Trophoblast cell (in vitro differentiated cells and primary cell): ENCODE measurements around the gene DNMT3B.

Experiments
- DNase-seq, 2 donors: peaks; one replicate each; pipeline ENCODE4 v3.0.0-alpha.2; 2016
- H2AFZ ChIP-seq: 2 replicates; pipeline ENCODE4 v1.6.1; 2013; ENCODE audit warnings: low read length, moderate library complexity, mild to moderate bottlenecking; ENCODE audit not compliant: insufficient read depth, poor library complexity
- H2AK5ac ChIP-seq: 2 replicates; pipeline ENCODE4 v1.6.1; 2013; ENCODE audit warnings: mild to moderate bottlenecking, low read length
- H2BK120ac ChIP-seq: 2 replicates; pipeline ENCODE4 v1.6.1; 2013; ENCODE audit warnings: low read length, mild to moderate bottlenecking, moderate library complexity; ENCODE audit not compliant: insufficient read depth, poor library complexity
- H2BK12ac ChIP-seq: 2 replicates; pipeline ENCODE4 v1.6.1; 2013; ENCODE audit warnings: mild to moderate bottlenecking, low read length, moderate library complexity
- H2BK5ac ChIP-seq: 2 replicates; pipeline ENCODE4 v1.6.1; 2013; ENCODE audit warnings: low read length, low read depth, moderate library complexity, mild to moderate bottlenecking; ENCODE audit not compliant: poor library complexity
- H3K14ac ChIP-seq: 2 replicates; pipeline ENCODE4 v1.6.1; 2013; ENCODE audit warnings: mild to moderate bottlenecking, low read length
- H3K18ac ChIP-seq: 2 replicates; pipeline ENCODE4 v1.6.1; 2013; ENCODE audit warnings: mild to moderate bottlenecking, low read length
- H3K23ac ChIP-seq: 2 replicates; pipeline ENCODE4 v1.6.1; 2013; ENCODE audit warnings: low read length
- H3K27ac ChIP-seq: 2 replicates; pipeline ENCODE4 v1.5.1; 2013; ENCODE audit warnings: low read depth, mild to moderate bottlenecking, inconsistent platforms, low read length, moderate library complexity
- H3K27me3 ChIP-seq: 2 replicates; pipeline ENCODE4 v1.6.1; 2013; ENCODE audit warnings: inconsistent platforms, mild to moderate bottlenecking, low read length, moderate library complexity; ENCODE audit not compliant: insufficient read depth
- H3K36me3 ChIP-seq, 2 experiments: 1 replicate in 1 of 2; 2 replicates in 1 of 2; pipeline ENCODE4 v1.6.1; 2013; ENCODE audit warnings: low read length in 2 of 2, mild to moderate bottlenecking in 2 of 2, moderate library complexity in 1 of 2; ENCODE audit not compliant: insufficient read depth in 2 of 2, control insufficient read depth in 1 of 2
- H3K4ac ChIP-seq: 2 replicates; pipeline ENCODE4 v1.6.1; 2013; ENCODE audit warnings: low read depth, mild to moderate bottlenecking, low read length, moderate library complexity
- H3K4me1 ChIP-seq, 2 experiments: 1 replicate in 1 of 2; 2 replicates in 1 of 2; pipeline ENCODE4 v1.6.1; 2013; ENCODE audit warnings: low read length in 2 of 2, mild to moderate bottlenecking in 2 of 2, moderate library complexity in 1 of 2; ENCODE audit not compliant: insufficient read depth in 2 of 2, control insufficient read depth in 1 of 2
- H3K4me2 ChIP-seq: 2 replicates; pipeline ENCODE4 v1.6.1; 2013; ENCODE audit warnings: inconsistent platforms, mild to moderate bottlenecking, low read length, moderate library complexity
- H3K4me3 ChIP-seq: 2 replicates; pipeline ENCODE4 v1.5.1; 2013; ENCODE audit warnings: mild to moderate bottlenecking, low read depth, low read length, inconsistent platforms
- H3K79me1 ChIP-seq: one replicate; pipeline ENCODE4 v1.6.1; 2013; ENCODE audit warnings: low read length
- H3K79me2 ChIP-seq: 2 replicates; pipeline ENCODE4 v1.6.1; 2013; ENCODE audit warnings: low read length, mild to moderate bottlenecking; ENCODE audit not compliant: control insufficient read depth, insufficient read depth, poor library complexity
- H3K9ac ChIP-seq: 2 replicates; pipeline ENCODE4 v1.6.1; 2013; ENCODE audit warnings: mild to moderate bottlenecking, low read length
- H3K9me3 ChIP-seq: 2 replicates; pipeline ENCODE4 v1.6.1; 2013; ENCODE audit warnings: low read depth, mild to moderate bottlenecking, control low read depth, inconsistent platforms, low read length; ENCODE audit not compliant: insufficient read depth
- H4K12ac ChIP-seq: 2 replicates; pipeline ENCODE4 v1.6.1; 2013; ENCODE audit warnings: low read depth, mild to moderate bottlenecking, low read length, moderate library complexity
- H4K8ac ChIP-seq: 2 replicates; pipeline ENCODE4 v1.6.1; 2013; ENCODE audit warnings: low read depth, mild to moderate bottlenecking, low read length, moderate library complexity
- H4K91ac ChIP-seq: one replicate; pipeline ENCODE4 v1.6.1; 2013; ENCODE audit warnings: low read depth, mild to moderate bottlenecking, low read length, moderate library complexity
- WGBS: extraction: QIAGEN DNeasy Blood & Tissue Kit; methylation state at CpG from one replicate; pipeline ENCODE4 v1.1.7; 2013; ENCODE audit warnings: missing lambda C conversion rate; ENCODE audit not compliant: insufficient read length, insufficient coverage; ENCODE audit errors: extremely low coverage; 5-methylcytosine and 5-hydroxymethylcytosine counted together

The DNMT3B gene

DNA sequence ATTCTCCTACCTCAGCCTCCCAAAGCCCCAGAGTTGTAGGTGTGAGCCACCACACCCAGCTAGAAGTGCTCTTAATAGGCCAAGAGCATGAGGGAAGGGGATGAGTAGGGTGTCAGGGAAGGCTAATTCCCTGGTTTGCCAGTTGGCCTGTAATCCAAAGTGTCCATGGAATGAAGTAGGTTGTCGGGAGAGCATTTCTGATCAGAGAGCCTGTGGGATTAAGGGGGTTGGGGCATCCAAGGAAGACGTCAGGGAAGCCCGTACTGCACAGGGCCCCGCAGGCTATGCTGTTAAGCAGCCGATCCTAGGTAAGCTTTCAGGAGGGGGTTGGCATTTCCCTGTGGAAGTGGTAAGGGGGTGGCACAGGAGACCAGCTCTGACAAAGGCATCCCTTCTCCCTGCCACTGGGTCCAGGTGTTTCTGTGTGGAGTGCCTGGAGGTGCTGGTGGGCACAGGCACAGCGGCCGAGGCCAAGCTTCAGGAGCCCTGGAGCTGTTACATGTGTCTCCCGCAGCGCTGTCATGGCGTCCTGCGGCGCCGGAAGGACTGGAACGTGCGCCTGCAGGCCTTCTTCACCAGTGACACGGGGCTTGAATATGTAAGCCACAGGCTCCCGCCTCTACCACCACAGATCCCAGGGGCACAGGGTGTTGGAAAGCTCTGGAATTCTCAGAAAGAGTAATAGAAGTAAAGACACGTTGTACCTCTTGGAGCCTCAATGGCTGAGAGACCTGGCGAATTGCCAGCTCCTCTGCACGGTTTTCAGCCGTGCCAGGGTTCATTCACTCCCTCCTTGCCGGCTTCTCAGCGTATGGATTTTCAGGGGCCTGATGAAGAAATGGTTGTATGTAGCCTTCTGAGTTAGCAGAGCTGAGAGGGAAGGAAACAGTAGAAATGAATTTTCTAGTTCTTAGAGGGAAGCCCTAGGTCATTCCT lies 36.1 kb downstream of the DNMT3B start:
- no peak overlapping the region for H3K4me2 ChIP-seq
- WGBS: no CpG with 5 or more reads among the region's 23 CpGs
- H3K4ac ChIP-seq: no peak overlapping the region
- no peak overlapping the region for H4K91ac ChIP-seq
- no peak overlapping the region for H4K8ac ChIP-seq
- H3K79me2 ChIP-seq: no peaks in the 10 kb centered on the region
- no peaks in the 10 kb centered on the region for H3K27me3 ChIP-seq
- H3K27ac ChIP-seq: no peak overlapping the region
- no peak overlapping the region for H2BK120ac ChIP-seq
- no peak overlapping the region for H4K12ac ChIP-seq
- no peak overlapping the region for H3K18ac ChIP-seq
- H3K4me3 ChIP-seq: no peak overlapping the region
- H3K14ac ChIP-seq: no peak overlapping the region
- peaks cover 2% of the 10 kb centered on the region for H3K9me3 ChIP-seq
- H2BK12ac ChIP-seq: no peak overlapping the region
- peaks cover 57 to 80% of the 10 kb centered on the region in 2 experiments for H3K36me3 ChIP-seq
- no peaks in the 10 kb centered on the region for H3K4me1 ChIP-seq
- H2AK5ac ChIP-seq: no peak overlapping the region
- H3K23ac ChIP-seq: no peak overlapping the region
- no peak overlapping the region for H3K9ac ChIP-seq
- no peaks in the 10 kb centered on the region for H3K79me1 ChIP-seq
- H2AFZ ChIP-seq: no peak overlapping the region
- no peak overlapping the region for H2BK5ac ChIP-seq
- DNase-seq: peak; percentile 91 to 94

- no peaks in the 10 kb centered on the region for H3K9me3 ChIP-seq
- H3K14ac ChIP-seq: no peak overlapping the region
- no peak overlapping the region for H4K12ac ChIP-seq
- H3K4me3 ChIP-seq: no peak overlapping the region
- H3K4me2 ChIP-seq: no peak overlapping the region
- H3K27me3 ChIP-seq: no peaks in the 10 kb centered on the region
- no peak overlapping the region for H2AK5ac ChIP-seq
- peaks cover 59 to 84% of the 10 kb centered on the region in 2 experiments for H3K36me3 ChIP-seq
- no peak overlapping the region for H4K91ac ChIP-seq
- no peak overlapping the region for H2AFZ ChIP-seq
- no peaks in the 10 kb centered on the region for H3K4me1 ChIP-seq
- H2BK120ac ChIP-seq: no peak overlapping the region
- no peak overlapping the region for H2BK12ac ChIP-seq
- H2BK5ac ChIP-seq: no peak overlapping the region
- H3K23ac ChIP-seq: no peak overlapping the region
- H4K8ac ChIP-seq: no peak overlapping the region
- WGBS: no CpG with 5 or more reads among the region's 2 CpGs
- no peak overlapping the region for H3K4ac ChIP-seq
- no peak overlapping the region for H3K27ac ChIP-seq
- no peaks in the 10 kb centered on the region for H3K79me1 ChIP-seq
- H3K18ac ChIP-seq: no peak overlapping the region
- no peaks in the 10 kb centered on the region for H3K79me2 ChIP-seq
- no peak for DNase-seq
- no peak overlapping the region for H3K9ac ChIP-seq
Observed at GRCh38 chr20:32803092-32803491, 40.9 kb downstream of the DNMT3B start.

DNA sequence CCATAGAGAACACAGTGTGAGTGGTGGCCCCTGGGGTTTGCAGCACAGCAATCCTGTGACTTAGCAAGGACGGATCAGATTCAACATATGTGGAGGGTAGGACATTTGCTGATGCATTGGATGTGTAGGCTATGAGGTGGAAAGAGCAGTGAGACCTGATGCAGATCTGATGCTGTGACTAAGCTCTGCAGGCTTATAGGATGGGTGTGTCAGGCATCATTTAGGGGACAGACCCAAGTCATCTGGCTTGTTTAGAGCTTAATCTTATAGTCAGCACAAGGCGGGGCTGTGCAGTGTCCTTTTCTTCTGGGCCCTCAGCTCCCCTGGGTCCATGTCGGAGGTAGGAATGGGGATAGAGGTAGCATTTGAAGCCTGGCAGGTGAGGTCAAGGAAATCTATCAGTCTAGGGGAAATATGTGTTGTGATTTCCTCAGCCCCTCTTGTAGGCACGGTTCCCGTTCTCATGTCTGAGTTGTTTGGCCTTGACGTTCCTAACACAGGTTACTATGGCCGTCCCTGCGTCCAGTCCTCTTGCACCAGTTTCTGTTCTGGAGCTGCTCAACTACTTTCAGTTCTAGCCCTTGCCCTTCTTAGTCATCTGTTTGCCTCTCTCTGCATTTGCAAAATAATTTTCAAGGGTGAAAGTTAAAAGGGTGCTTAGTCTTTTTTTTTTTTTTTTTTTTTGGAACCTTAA lies 42.0 kb downstream of the DNMT3B start:
- Histone ChIP-seq H3K4me2 (no peak overlapping the region), H2BK12ac (no peak overlapping the region), H3K9me3 (no peaks in the 10 kb centered on the region), H3K23ac (no peak overlapping the region), H3K36me3 (peaks cover 52 to 80% of the 10 kb centered on the region in 2 experiments), H4K91ac (no peak overlapping the region), H3K18ac (no peak overlapping the region), H2AFZ (no peak overlapping the region), H3K9ac (no peak overlapping the region), H2BK120ac (no peak overlapping the region), H3K27ac (no peak overlapping the region), H3K4me3 (no peak overlapping the region), H3K79me2 (no peaks in the 10 kb centered on the region), H2BK5ac (no peak overlapping the region), H3K27me3 (no peaks in the 10 kb centered on the region), H3K4me1 (no peaks in the 10 kb centered on the region), H3K79me1 (no peaks in the 10 kb centered on the region), H2AK5ac (no peak overlapping the region), H4K8ac (no peak overlapping the region), H3K4ac (no peak overlapping the region), H3K14ac (no peak overlapping the region), H4K12ac (no peak overlapping the region)
- DNase-seq: peak in 1 of 2 donors; percentile 34
- no CpG with 5 or more reads among the region's 8 CpGs for WGBS

DNA sequence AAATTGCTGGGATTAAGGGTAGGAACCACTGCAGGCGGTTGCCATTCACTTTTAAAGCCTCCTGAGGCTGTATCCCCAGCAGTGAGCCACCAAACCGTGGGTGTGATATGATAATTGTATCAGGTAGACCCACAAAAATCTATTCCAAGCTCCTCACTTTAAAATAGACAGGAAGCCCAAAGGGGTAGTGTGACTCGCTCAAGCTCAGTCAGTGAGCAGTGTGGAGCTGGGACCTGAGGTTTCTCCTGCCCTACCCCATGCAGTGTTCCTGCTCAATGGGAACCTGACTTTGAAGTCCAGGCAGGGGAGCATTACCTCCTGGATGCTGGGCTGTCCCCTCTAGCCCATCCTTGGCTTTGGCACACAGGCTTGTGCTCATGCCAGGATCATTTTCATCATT lies 42.6 kb downstream of the DNMT3B start:
- no peak overlapping the region for H3K9ac ChIP-seq
- H3K9me3 ChIP-seq: no peaks in the 10 kb centered on the region
- no peak overlapping the region for H3K14ac ChIP-seq
- no peak overlapping the region for H3K4ac ChIP-seq
- H4K12ac ChIP-seq: no peak overlapping the region
- H2AFZ ChIP-seq: no peak overlapping the region
- no peaks in the 10 kb centered on the region for H3K27me3 ChIP-seq
- H2BK120ac ChIP-seq: no peak overlapping the region
- H3K36me3 ChIP-seq: peaks cover 55 to 81% of the 10 kb centered on the region in 2 experiments
- no peak overlapping the region for H3K23ac ChIP-seq
- H3K4me1 ChIP-seq: no peaks in the 10 kb centered on the region
- no peak overlapping the region for H3K18ac ChIP-seq
- H3K79me2 ChIP-seq: no peaks in the 10 kb centered on the region
- DNase-seq: no peak
- H3K27ac ChIP-seq: no peak overlapping the region
- no peak overlapping the region for H4K91ac ChIP-seq
- no peak overlapping the region for H2AK5ac ChIP-seq
- WGBS: no CpG with 5 or more reads among the region's 3 CpGs
- H4K8ac ChIP-seq: no peak overlapping the region
- H2BK12ac ChIP-seq: no peak overlapping the region
- no peak overlapping the region for H2BK5ac ChIP-seq
- H3K79me1 ChIP-seq: no peaks in the 10 kb centered on the region
- no peak overlapping the region for H3K4me2 ChIP-seq
- H3K4me3 ChIP-seq: no peak overlapping the region
